ENCODE results near the gene TXNIP.

DNA sequence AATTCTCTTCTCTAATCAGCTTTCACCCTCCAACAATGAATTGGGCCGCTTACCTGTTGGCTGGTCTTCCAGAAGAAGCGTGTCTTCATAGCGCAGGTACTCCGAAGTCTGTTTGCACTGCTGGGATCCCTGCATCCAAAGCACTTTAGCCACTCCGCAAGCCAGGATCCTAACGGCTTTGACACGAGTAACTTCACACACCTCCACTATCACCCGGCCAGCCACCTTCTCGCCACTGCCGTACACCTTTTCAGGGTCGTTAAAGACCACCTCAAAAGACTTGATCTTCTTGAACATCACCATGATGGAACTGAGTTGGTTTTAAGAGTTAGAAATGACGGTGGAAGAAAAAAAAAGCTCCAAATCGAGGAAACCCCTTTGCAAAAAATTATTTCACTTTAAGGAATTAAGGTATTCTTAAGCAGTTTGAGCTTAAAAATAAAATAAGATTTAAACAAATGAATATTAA lies 381 bp downstream of the TXNIP start:
- TF ChIP-seq CTCF (IDR thresholded peaks at IDR 0.05): no peak
- TF ChIP-seq POLR2A (IDR thresholded peaks at IDR 0.05): no peak
